ENCODE data around the gene SEC14L6. TPM values are rescaled to one million over a fixed set of nuclear protein-coding genes. Genes with fewer than 3 reads are reported as not detected.

Gene SEC14L6
- total RNA-seq, 1 donor, result under 0.01 TPM

Other genes starting within 250 kb of the SEC14L6 start
- gene TBC1D10A, start 219.8 kb downstream of the SEC14L6 start, total RNA-seq, result 23.4 TPM
- 125 TPM for gene SF3A1, start 189.8 kb downstream of the SEC14L6 start, total RNA-seq
- gene CCDC157, start 189.7 kb downstream of the SEC14L6 start, total RNA-seq, result 5.9 TPM
- gene RNF215, start 159.3 kb downstream of the SEC14L6 start, total RNA-seq, result 14.0 TPM
- gene SEC14L2, start 149.7 kb downstream of the SEC14L6 start, total RNA-seq, result 3.2 TPM
- 21.3 TPM for gene MTFP1, start 121.0 kb downstream of the SEC14L6 start, total RNA-seq
- not detected for gene SEC14L3, start 74.7 kb downstream of the SEC14L6 start, total RNA-seq
- gene SEC14L4, start 41.0 kb downstream of the SEC14L6 start, total RNA-seq, result under 0.01 TPM
- 0.27 TPM for gene GAL3ST1, start 27.9 kb upstream of the SEC14L6 start, total RNA-seq
- gene PES1, start 45.2 kb upstream of the SEC14L6 start, total RNA-seq, result 131 TPM
- gene TCN2, start 60.4 kb upstream of the SEC14L6 start, total RNA-seq, result 8.1 TPM
- gene SLC35E4, start 89.0 kb upstream of the SEC14L6 start, total RNA-seq, result 9.2 TPM
- gene DUSP18, start 121.1 kb upstream of the SEC14L6 start, total RNA-seq, result 51.7 TPM
- 6.2 TPM for gene OSBP2, start 148.1 kb upstream of the SEC14L6 start, total RNA-seq